A673 (cell line): ENCODE data around the gene TRDN. TPM values are rescaled to one million over a fixed set of nuclear protein-coding genes. Genes with fewer than 3 reads are reported as not detected.

Experiments used
- BruUV-seq: library from RNA; stranded (reverse); fragments of 400-500 nt; replicated peaks from 2 replicates; lab custom pipeline; 2021; lab: Mats Ljungman, UMichigan
- CTCF ChIA-PET: fragments of 300-600 bp; sonication (Branson Sonifier 250); formaldehyde crosslinking; loops from one replicate; lab custom pipeline; 2022; ENCODE audit warnings: antibody characterized with exemption; lab: Charles Lee
- POLR2A ChIA-PET: fragments of 300-600 bp; sonication (Branson Sonifier 250); formaldehyde crosslinking; loops from one replicate; lab custom pipeline; 2022; ENCODE audit warnings: antibody characterized with exemption; ENCODE audit not compliant: low non-redundant PET; lab: Charles Lee
- DNase-seq: peaks from one replicate; pipeline ENCODE4 v3.0.0-alpha.2; 2015; ENCODE audit warnings: low spot score
- H3K27ac ChIP-seq: fragments of 200-600 bp; sonication (generic); 2 replicates; pipeline ENCODE4 v1.5.1; 2016; ENCODE audit warnings: mixed run types, low read depth, mild to moderate bottlenecking, mixed read lengths, antibody characterized with exemption, low read length; ENCODE audit not compliant: poor library complexity, severe bottlenecking
- H3K27me3 ChIP-seq: fragments of 200-600 bp; sonication (generic); replicated peaks from 2 replicates; pipeline ENCODE4 v1.6.1; 2017; ENCODE audit warnings: mixed run types, low read depth, mild to moderate bottlenecking, mixed read lengths, antibody characterized with exemption, low read length; ENCODE audit not compliant: insufficient read depth, poor library complexity
- H3K36me3 ChIP-seq: fragments of 200-600 bp; sonication (generic); 2 replicates; pipeline ENCODE4 v1.6.1; 2016; ENCODE audit warnings: mixed run types, mild to moderate bottlenecking, mixed read lengths, antibody characterized with exemption, low read length; ENCODE audit not compliant: insufficient read depth, poor library complexity, severe bottlenecking
- H3K4me1 ChIP-seq: fragments of 200-600 bp; sonication (generic); 2 replicates; pipeline ENCODE4 v1.6.1; 2017; ENCODE audit warnings: mixed run types, mild to moderate bottlenecking, mixed read lengths, antibody characterized with exemption, low read length; ENCODE audit not compliant: insufficient read depth, poor library complexity, severe bottlenecking
- H3K4me3 ChIP-seq: fragments of 200-600 bp; sonication (generic); 2 replicates; pipeline ENCODE4 v1.5.1; 2016; ENCODE audit warnings: low read depth, mixed run types, mild to moderate bottlenecking, mixed read lengths, low read length; ENCODE audit not compliant: poor library complexity, severe bottlenecking
- H3K9me3 ChIP-seq: fragments of 200-600 bp; sonication (generic); 2 replicates; pipeline ENCODE4 v1.6.1; 2016; ENCODE audit warnings: mixed run types, low read depth, mild to moderate bottlenecking, mixed read lengths, antibody characterized with exemption, low read length; ENCODE audit not compliant: poor library complexity, severe bottlenecking
- CTCF ChIP-seq: fragments of 300-800, 200-600 bp; sonication (generic); conservative IDR thresholded peaks from 2 replicates; pipeline ENCODE4 v1.5.1; 2017; ENCODE audit warnings: low read depth, mild to moderate bottlenecking, antibody characterized with exemption, low read length, moderate library complexity, mixed read lengths
- EZH2 ChIP-seq: fragments of 200-600 bp; sonication (generic); IDR thresholded peaks from 2 replicates; pipeline ENCODE4 v1.6.1; 2017; ENCODE audit warnings: borderline replicate concordance, low read depth, mild to moderate bottlenecking, mixed read lengths, antibody characterized with exemption, low read length; ENCODE audit not compliant: poor library complexity, severe bottlenecking
- intact Hi-C: fragments of 100-400 bp; cut with micrococcal nuclease; formaldehyde crosslinking; loops from one replicate; pipeline ENCODE4 v1.10.0; 2022; ENCODE audit not compliant: unreplicated experiment
- total RNA-seq: library from RNA; stranded (reverse); gene quantifications from 2 replicates; pipeline ENCODE4 v1.2.3, GENCODE V29; 2021

TRDN gene
- total RNA-seq, 1 experiment from 2014 or later: 3.8 TPM

- BruUV-seq: no TSS peak
- CTCF ChIA-PET: no interaction called here
- no peak for DNase-seq
- intact Hi-C loops: no loop called here
- H3K4me1 ChIP-seq: peaks cover 4% of the 10 kb centered on the region
- no peak overlapping the region for H3K4me3 ChIP-seq
- POLR2A ChIA-PET: no interaction called here
- no peak overlapping the region for H3K27ac ChIP-seq
- no peaks in the 10 kb centered on the region for H3K27me3 ChIP-seq
- no peaks in the 10 kb centered on the region for H3K9me3 ChIP-seq
- TF ChIP-seq EZH2: no peak
- no peaks in the 10 kb centered on the region for H3K36me3 ChIP-seq
Observed at GRCh38 chr6:123635567-123635966, 1.2 kb downstream of the TRDN start.

- TF ChIP-seq CTCF (no peak), EZH2 (no peak)
- Histone ChIP-seq H3K36me3 (no peaks in the 10 kb centered on the region), H3K9me3 (no peaks in the 10 kb centered on the region), H3K4me1 (no peaks in the 10 kb centered on the region), H3K27me3 (no peaks in the 10 kb centered on the region), H3K4me3 (no peak overlapping the region), H3K27ac (no peak overlapping the region)
- ChIA-PET POLR2A (no interaction called here), CTCF (no interaction called here)
- intact Hi-C loops: no loop called here
- no peak for DNase-seq
- BruUV-seq: no TSS peak
Observed at GRCh38 chr6:123635144-123635543, 1.6 kb downstream of the TRDN start.

GRCh38 chr6:123632641-123633040 lies 4.1 kb downstream of the TRDN start:
- ChIA-PET CTCF (no interaction called here), POLR2A (no interaction called here)
- Histone ChIP-seq H3K4me1 (peaks cover 10% of the 10 kb centered on the region), H3K4me3 (no peak overlapping the region), H3K36me3 (no peaks in the 10 kb centered on the region), H3K9me3 (no peaks in the 10 kb centered on the region), H3K27me3 (no peaks in the 10 kb centered on the region), H3K27ac (no peak overlapping the region)
- TF ChIP-seq CTCF (no peak), EZH2 (no peak)
- DNase-seq: no peak
- intact Hi-C loops: no loop called here
- no TSS peak for BruUV-seq

- Histone ChIP-seq H3K4me3 (no peak overlapping the region), H3K27me3 (no peaks in the 10 kb centered on the region), H3K27ac (no peak overlapping the region), H3K36me3 (no peaks in the 10 kb centered on the region), H3K4me1 (peaks cover 10% of the 10 kb centered on the region), H3K9me3 (no peaks in the 10 kb centered on the region)
- TF ChIP-seq CTCF (no peak), EZH2 (no peak)
- DNase-seq: peak; percentile 9
- CTCF ChIA-PET: no interaction called here
- intact Hi-C loops: no loop called here
- POLR2A ChIA-PET: no interaction called here
- no TSS peak for BruUV-seq
Observed at GRCh38 chr6:123629258-123629941, 7.3 kb downstream of the TRDN start.
